GM12878 (cell line): ENCODE measurements around the gene LSM10. TPM values are rescaled to one million over a fixed set of nuclear protein-coding genes. Genes with fewer than 3 reads are reported as not detected.

Source experiments
- ATAC-seq: fragments of 200-7000 bp; cut with Tn5 transposase; 3 replicates; pipeline ENCODE4 v1.9.1; 2020; ENCODE audit warnings: mild to moderate bottlenecking, moderate library complexity
- BruUV-seq: library from RNA; stranded (reverse); fragments of 400-500 nt; replicated peaks from 2 replicates; lab custom pipeline; 2021; lab: Mats Ljungman, UMichigan
- CTCF ChIA-PET: fragments of 300-600 bp; sonication (Branson Sonifier 250); formaldehyde crosslinking; extraction: SDS; loops from one replicate; lab custom pipeline; 2021; ENCODE audit warnings: inconsistent platforms; lab: Yijun Ruan, JAX
- POLR2A ChIA-PET: fragments of 350-600 bp; formaldehyde crosslinking; extraction: SDS; loops from one replicate; lab custom pipeline; 2021; ENCODE audit warnings: inconsistent platforms; lab: Charles Lee
- RAD21 ChIA-PET: fragments of 300-600 bp; sonication (Branson Sonifier 250); formaldehyde crosslinking; loops from one replicate; lab custom pipeline; 2023; ENCODE audit warnings: antibody characterized with exemption; ENCODE audit not compliant: unreplicated experiment; lab: Charles Lee
- SMC1A ChIA-PET: fragments of 300-600 bp; sonication (Branson Sonifier 250); formaldehyde crosslinking; loops from one replicate; lab custom pipeline; 2023; ENCODE audit not compliant: unreplicated experiment, uncharacterized antibody; lab: Charles Lee
- DNase-seq: peaks from one replicate; pipeline ENCODE4 v3.0.0-alpha.2; 2011; ENCODE audit warnings: low read depth, low spot score
- FAIRE-seq: peaks from 3 replicates; lab custom pipeline; 2011; peaks lifted over from hg19 to GRCh38; lab: Jason Lieb, UNC
- H2AFZ ChIP-seq: 2 replicates; pipeline ENCODE4 v1.6.0; 2011; ENCODE audit warnings: low read depth, low read length, control low read depth; ENCODE audit not compliant: control insufficient read depth
- H3K27ac ChIP-seq: 2 replicates; pipeline ENCODE4 v1.5.1; 2011; ENCODE audit warnings: control low read depth; ENCODE audit not compliant: control insufficient read depth, insufficient read depth
- H3K27me3 ChIP-seq, 2 experiments: replicated peaks in 1 of 2; 2 replicates each; pipeline versions ENCODE4 v1.6.0 to v1.6.1; 2011; ENCODE audit warnings: low read length in 1 of 2; ENCODE audit not compliant: control insufficient read depth in 2 of 2, insufficient read depth in 2 of 2
- H3K36me3 ChIP-seq, 2 experiments: 2 replicates each; pipeline ENCODE4 v1.5.1; 2011; ENCODE audit warnings: low read length in 1 of 2; ENCODE audit not compliant: control insufficient read depth in 2 of 2, insufficient read depth in 2 of 2
- H3K4me1 ChIP-seq: 2 replicates; pipeline ENCODE4 v1.6.1; 2011; ENCODE audit warnings: mild to moderate bottlenecking, low read length, moderate library complexity, mixed read lengths; ENCODE audit not compliant: control insufficient read depth, insufficient read depth
- H3K4me2 ChIP-seq: 2 replicates; pipeline ENCODE4 v1.6.0; 2011; ENCODE audit warnings: control low read depth; ENCODE audit not compliant: control insufficient read depth, insufficient read depth
- H3K4me3 ChIP-seq: fragments of 200-600 bp; sonication (generic); 2 replicates; pipeline ENCODE4 v1.5.1; 2016
- H3K79me2 ChIP-seq: 2 replicates; pipeline ENCODE4 v1.6.0; 2011; ENCODE audit warnings: low read length; ENCODE audit not compliant: control insufficient read depth, insufficient read depth
- H3K9ac ChIP-seq: 2 replicates; pipeline ENCODE4 v1.8.0; 2011; ENCODE audit warnings: low read length, control low read depth, mixed read lengths; ENCODE audit not compliant: control insufficient read depth, insufficient read depth
- H3K9me3 ChIP-seq: replicated peaks from 3 replicates; pipeline ENCODE4 v1.5.1; 2011; ENCODE audit warnings: mild to moderate bottlenecking, low read length; ENCODE audit not compliant: control insufficient read depth, insufficient read depth
- H4K20me1 ChIP-seq: 2 replicates; pipeline ENCODE4 v1.6.0; 2011; ENCODE audit not compliant: control insufficient read depth, insufficient read depth
- BHLHE40 ChIP-seq, 2 experiments: fragments of 450-650 bp in 1 of 2; IDR thresholded peaks; 2 replicates each; pipeline ENCODE4 v1.6.1; 2011 to 2017; ENCODE audit warnings: low read depth in 2 of 2, borderline replicate concordance in 1 of 2, improper control_type of control experiment in 1 of 2, low read length in 1 of 2, mild to moderate bottlenecking in 1 of 2
- GABPA ChIP-seq: IDR thresholded peaks from 2 replicates; pipeline ENCODE4 v1.6.1; 2014; ENCODE audit warnings: antibody characterized with exemption, low read depth, mild to moderate bottlenecking, inconsistent platforms
- SPI1 ChIP-seq: IDR thresholded peaks from 2 replicates; pipeline ENCODE4 v1.6.1; 2011; ENCODE audit warnings: low read depth, mild to moderate bottlenecking, low read length, moderate library complexity, borderline replicate concordance; ENCODE audit not compliant: insufficient read depth
- YBX1 ChIP-seq: fragments of 450-650 bp; IDR thresholded peaks from 2 replicates; pipeline ENCODE4 v1.6.1; 2016; ENCODE audit warnings: antibody characterized with exemption
- ZNF207 ChIP-seq: fragments of 450-650 bp; IDR thresholded peaks from 2 replicates; pipeline ENCODE4 v1.6.1; 2014; ENCODE audit warnings: antibody characterized with exemption, mild to moderate bottlenecking, borderline replicate concordance
- ZNF687 ChIP-seq: fragments of 450-650 bp; IDR thresholded peaks from 2 replicates; pipeline ENCODE4 v1.6.1; 2017; ENCODE audit warnings: mild to moderate bottlenecking, moderate library complexity
- WGBS: methylation state at CpG from one replicate; pipeline ENCODE4 v1.1.6; 2016; ENCODE audit warnings: low lambda C conversion rate; ENCODE audit not compliant: insufficient replicate concordance, insufficient coverage; ENCODE audit errors: missing lambda C conversion rate; 5-methylcytosine and 5-hydroxymethylcytosine counted together
- in situ Hi-C: fragments of 300-500 bp; cut with MboI; formaldehyde crosslinking; loops from 9 replicates; pipeline ENCODE4 v1.14.3; 2018; ENCODE audit warnings: mixed read lengths
- intact Hi-C: fragments of 100-400 bp; cut with micrococcal nuclease; formaldehyde crosslinking; loops from one replicate; pipeline ENCODE4 v1.14.2; 2022; ENCODE audit not compliant: unreplicated experiment
- polyA plus RNA-seq, 11 experiments: library from polyadenylated mRNA; depleted of rRNA in 4 of 11; unstranded in 6 of 11; stranded (reverse) in 5 of 11; fragments of >200 nt; fragmentation: Nextera tagmentation in 4 of 11; fragmentation: Illumina TruSeq in 1 of 11; extraction: Ambion mirVana in 4 of 11; extraction: Trizol in 1 of 11; gene quantifications; 1 replicate in 1 of 11; 2 replicates in 10 of 11; pipeline versions ENCODE4 v1.2.1 to v1.2.3, GENCODE V29; 2011 to 2016; ENCODE audit warnings: inconsistent platforms in 2 of 11, missing spikeins in 2 of 11, low read depth in 1 of 11
- total RNA-seq, 4 experiments: library from RNA; depleted of rRNA in 3 of 4; stranded (reverse); fragments of >200 nt in 3 of 4; fragmentation: Illumina TruSeq in 1 of 4; extraction: Trizol in 1 of 4; gene quantifications; 2 replicates each; pipeline versions ENCODE4 v1.2.1 to v1.2.3, GENCODE V29; 2013 to 2021

Gene LSM10
- total and polyA plus RNA-seq, 10 of the 15 experiments (the other 5 are each of a cell fraction or from before 2014, with no cell fraction given), result 13.1 to 103 (median 57.5) TPM

- Histone ChIP-seq H3K9ac (no peak overlapping the region), H2AFZ (no peak overlapping the region), H3K4me1 (peaks cover 37% of the 10 kb centered on the region), H3K9me3 (no peaks in the 10 kb centered on the region), H3K79me2 (no peaks in the 10 kb centered on the region; the same call in 1 of the 2 replicates), H3K36me3 (peaks cover 15 to 25% of the 10 kb centered on the region in 2 experiments; a peak in 3 of 4 replicates), H3K4me2 (no peak overlapping the region), H3K27me3 (no peaks in the 10 kb centered on the region), H3K4me3 (no peak overlapping the region), H3K27ac (peak overlapping the region; percentile 27; the same call in 1 of the 2 replicates), H4K20me1 (no peaks in the 10 kb centered on the region)
- RAD21 ChIA-PET, result interaction anchor here (1.4 to 1.6 kb wide), 2 partner anchors 18 to 38 kb away, joined by 3 to 6 read pairs; no protein-coding TSS in a partner anchor
- intact Hi-C loops, result no loop called here
- DNase-seq, result no peak
- 93% methylated on average over 14 of the region's 14 CpGs for WGBS
- CTCF ChIA-PET, result interaction anchor here (0.6 to 13.5 kb wide), 5 partner anchors 9 to 69 kb away, joined by 3 to 157 read pairs (median 6); partner anchors contain the start of gene LSM10
- ATAC-seq, result no peak
- TF ChIP-seq YBX1 (no peak), SPI1 (peak; percentile 20; the same call in 1 of the 2 replicates)
- POLR2A ChIA-PET, result interaction anchor here (1.6 to 2.6 kb wide), 2 partner anchors 16 to 45 kb away, joined by 3 to 15 read pairs; no protein-coding TSS in a partner anchor
- in situ Hi-C loops, result no loop called here
- no peak for FAIRE-seq
- SMC1A ChIA-PET, result interaction anchor here (1.2 to 3.6 kb wide), 4 partner anchors 9 to 68 kb away, joined by 3 to 24 read pairs (median 7); no protein-coding TSS in a partner anchor
- BruUV-seq, result no TSS peak
Measured at GRCh38 chr1:36351227-36351977, 46.3 kb downstream of the LSM10 start.

- peak; percentile 49 for ATAC-seq
- in situ Hi-C loops, result no loop called here
- intact Hi-C loops, result no loop called here
- no peak overlapping the region for H2AFZ ChIP-seq
- BruUV-seq, result no TSS peak
- no peak overlapping the region for H3K9ac ChIP-seq
- H3K27ac ChIP-seq, result peak overlapping the region; percentile 79
- peaks cover 16 to 25% of the 10 kb centered on the region in 2 experiments; a peak in 3 of 4 replicates for H3K36me3 ChIP-seq
- ChIA-PET SMC1A (interaction anchor here (1.2 to 3.6 kb wide), 7 partner anchors 9 to 72 kb away, joined by 3 to 24 read pairs (median 7); partner anchors contain the start of gene LSM10), POLR2A (interaction anchor here (0.5 to 2.6 kb wide), 4 partner anchors 17 to 54 kb away, joined by 3 to 15 read pairs (median 6); no protein-coding TSS in a partner anchor), RAD21 (interaction anchor here (1.4 to 1.6 kb wide), 2 partner anchors 18 to 39 kb away, joined by 3 to 6 read pairs; no protein-coding TSS in a partner anchor), CTCF (interaction anchor here (1.4 to 13.5 kb wide), 3 partner anchors 9 to 69 kb away, joined by 5 to 157 read pairs (median 10); no protein-coding TSS in a partner anchor)
- H3K4me2 ChIP-seq, result no peak overlapping the region
- WGBS, result 43% methylated on average over 13 of the region's 13 CpGs
- FAIRE-seq, result no peak
- H3K4me3 ChIP-seq, result no peak overlapping the region
- H4K20me1 ChIP-seq, result no peaks in the 10 kb centered on the region
- H3K9me3 ChIP-seq, result no peaks in the 10 kb centered on the region
- DNase-seq, result no peak
- H3K27me3 ChIP-seq, result no peaks in the 10 kb centered on the region
- TF ChIP-seq ZNF207, result no peak
- TF ChIP-seq ZNF687, result peak; percentile 53; the same call in 1 of the 2 replicates
- peak in 1 of 2 experiments; percentile 53; a peak in 1 of 4 replicates for TF ChIP-seq BHLHE40 (IDR thresholded peaks at IDR 0.05; ENCODE audit: borderline replicate concordance in 1 of 2, low read depth in 2 of 2, low read length in 1 of 2)
- TF ChIP-seq GABPA, result no peak
- peaks cover 37% of the 10 kb centered on the region for H3K4me1 ChIP-seq
- H3K79me2 ChIP-seq, result no peaks in the 10 kb centered on the region; the same call in 1 of the 2 replicates
Measured at GRCh38 chr1:36350659-36351226, 47.0 kb downstream of the LSM10 start.
